ENCODE data around the gene TLE2. TPM values are rescaled to one million over a fixed set of nuclear protein-coding genes. Genes with fewer than 3 reads are reported as not detected.

TLE2 gene
- total and polyA plus RNA-seq, 9 of the 15 experiments (the other 6 are each of a cell fraction or from before 2014, with no cell fraction given) = 0.35 to 13.1 (median 6.2) TPM

- Histone ChIP-seq H3K36me3 (ENCODE audit: control insufficient read depth, insufficient read depth, low read length) (peaks cover 63% of the 10 kb centered on the region; the same call in 2 of the 3 replicates), H3K27ac (ENCODE audit: extremely low read depth, low read depth, low read length) (no peak overlapping the region), H3K27me3 (ENCODE audit: control insufficient read depth in 2 of 2, insufficient read depth in 2 of 2, low read length in 2 of 2) (no peaks in the 10 kb centered on the region), H3K4me1 (replicated peaks in 1 of 2; ENCODE audit: control insufficient read depth in 2 of 2, insufficient read depth in 2 of 2, low read length in 2 of 2) (peaks cover 17 to 48% of the 10 kb centered on the region in 2 experiments; a peak in 4 of 5 replicates), H3K9me1 (ENCODE audit: control insufficient read depth, insufficient read depth, low read length) (no peaks in the 10 kb centered on the region), H3K4me2 (ENCODE audit: insufficient read depth, low read length) (no peak overlapping the region), H4K20me1 (replicated peaks; ENCODE audit: control insufficient read depth, insufficient read depth, low read length) (0 out of 2 replicates have a peak, but pooled peaks cover 3% of the 10 kb centered on the region), H2AFZ (ENCODE audit: low read depth, low read length) (no peak overlapping the region), H3K4me3 (no peak overlapping the region), H3K9me3 (replicated peaks; ENCODE audit: control insufficient read depth, insufficient read depth, low read depth, low read length) (no peaks in the 10 kb centered on the region), H3K9ac (ENCODE audit: insufficient read depth in 1 of 2, low read depth in 2 of 2, low read length in 2 of 2) (peak overlapping the region in 1 of 2 experiments; percentile 61; a peak in 2 of 4 replicates), H3K79me2 (ENCODE audit: control insufficient read depth, insufficient read depth, low read length) (peaks cover 19% of the 10 kb centered on the region)
- ChIA-PET POLR2A (interaction anchor here (0.6 to 2.4 kb wide), 8 partner anchors 12 to 910 kb away, joined by 3 to 14 read pairs (median 5); partner anchors contain the start of gene ZNF57), CTCF (ENCODE audit: low intra/inter-chr PET ratio) (no interaction called here)
- ATAC-seq (no peak; the same call in 2 of the 3 replicates), FAIRE-seq (no peak), DNase-seq (ENCODE audit: extremely low read depth in 1 of 4, low spot score in 3 of 4) (no peak)
- intact Hi-C loops (cut with micrococcal nuclease) (no loop called here), in situ Hi-C loops (cut with MboI) (no loop called here)
- TF ChIP-seq CC2D1A (IDR thresholded peaks at IDR 0.05) (no peak), ZBTB49 (CRISPR knock-in tag; IDR thresholded peaks at IDR 0.05; ENCODE audit: borderline replicate concordance) (no peak), HOMEZ (CRISPR knock-in tag; IDR thresholded peaks at IDR 0.05) (no peak), TCFL5 (CRISPR knock-in tag; conservative IDR thresholded peaks at IDR 0.05) (no peak), ZNF445 (CRISPR knock-in tag; IDR thresholded peaks at IDR 0.05; ENCODE audit: low read depth) (no peak), SP2 (IDR thresholded peaks at IDR 0.05; ENCODE audit: extremely low read depth, low read depth, low read length, poor library complexity, severe bottlenecking) (no peak), SMAD1 (IDR thresholded peaks at IDR 0.05; ENCODE audit: low read depth, low read length, partially characterized antibody) (no peak), CSDE1 (IDR thresholded peaks at IDR 0.05) (no peak), SRSF7 (optimal IDR thresholded peaks at IDR 0.05; ENCODE audit: low read depth, low read length) (no peak), NFRKB (IDR thresholded peaks at IDR 0.05; ENCODE audit: low read depth) (no peak), SIN3B (IDR thresholded peaks at IDR 0.05; ENCODE audit: low read depth) (no peak), POLR2H (tag; IDR thresholded peaks at IDR 0.05; ENCODE audit: low read depth) (no peak), BRF2 (IDR thresholded peaks at IDR 0.05; ENCODE audit: borderline replicate concordance, insufficient read depth, insufficient read length) (no peak), TAF1 (IDR thresholded peaks at IDR 0.05; ENCODE audit: control insufficient read depth, extremely low read depth, insufficient read depth, low read length, severe bottlenecking) (no peak), ZNF280A (IDR thresholded peaks at IDR 0.05; ENCODE audit: low read depth, partially characterized antibody) (no peak)
- no TSS peak for BruUV-seq (replicated peaks)
- 66% methylated on average over 4 of the region's 4 CpGs for WGBS (ENCODE audit: insufficient coverage, low coverage, missing lambda C conversion rate)
Measured at GRCh38 chr19:3054265-3054971, 25.3 kb upstream of the TLE2 start.
